GM23338 (cell line): ENCODE results near the gene PHF20. TPM values are rescaled to one million over a fixed set of nuclear protein-coding genes. Genes with fewer than 3 reads are reported as not detected.

Experiments
- ATAC-seq: fragments of 200-7000 bp; cut with Tn5 transposase; 3 replicates; pipeline ENCODE4 v1.9.1; 2020
- DNase-seq: peaks from one replicate; pipeline ENCODE4 v3.0.0-alpha.2; 2015; ENCODE audit warnings: low spot score
- H2AFZ ChIP-seq: fragments of 200-600 bp; sonication (generic); 2 replicates; pipeline ENCODE4 v1.8.0; 2016; ENCODE audit warnings: antibody characterized with exemption, mild to moderate bottlenecking, moderate library complexity
- H3F3A ChIP-seq: fragments of 200-600 bp; sonication (generic); replicated peaks from 2 replicates; pipeline ENCODE4 v1.8.0; 2017; ENCODE audit warnings: antibody characterized with exemption, mixed run types, low read depth
- H3K27ac ChIP-seq: fragments of 200-600 bp; sonication (generic); 2 replicates; pipeline ENCODE4 v1.6.1; 2016; ENCODE audit warnings: low read depth
- H3K27me3 ChIP-seq: fragments of 200-600 bp; sonication (generic); 2 replicates; pipeline ENCODE4 v1.8.0; 2016; ENCODE audit warnings: mild to moderate bottlenecking, mixed run types, moderate library complexity; ENCODE audit not compliant: insufficient read depth
- H3K36me3 ChIP-seq: fragments of 200-600 bp; sonication (generic); 2 replicates; pipeline ENCODE4 v1.8.0; 2016; ENCODE audit warnings: mild to moderate bottlenecking; ENCODE audit not compliant: insufficient read depth
- H3K4me1 ChIP-seq: fragments of 200-600 bp; sonication (generic); 2 replicates; pipeline ENCODE4 v1.8.0; 2016; ENCODE audit warnings: mild to moderate bottlenecking, moderate library complexity; ENCODE audit not compliant: insufficient read depth
- H3K4me2 ChIP-seq: fragments of 200-600 bp; sonication (generic); 2 replicates; pipeline ENCODE4 v1.7.1; 2017; ENCODE audit warnings: mixed run types
- H3K4me3 ChIP-seq: fragments of 200-600 bp; sonication (generic); 2 replicates; pipeline ENCODE4 v1.6.1; 2016; ENCODE audit warnings: mixed run types
- H3K79me2 ChIP-seq: fragments of 200-600 bp; sonication (generic); replicated peaks from 2 replicates; pipeline ENCODE4 v1.8.0; 2017; ENCODE audit warnings: mild to moderate bottlenecking; ENCODE audit not compliant: insufficient read depth
- H3K9me2 ChIP-seq: fragments of 200-600 bp; sonication (generic); 2 replicates; pipeline ENCODE4 v1.8.0; 2017; ENCODE audit not compliant: insufficient read depth
- H4K20me1 ChIP-seq: fragments of 200-600 bp; sonication (generic); replicated peaks from 2 replicates; pipeline ENCODE4 v1.8.0; 2017; ENCODE audit warnings: mild to moderate bottlenecking; ENCODE audit not compliant: insufficient read depth
- H3K27ac Mint-ChIP-seq: 2 replicates; pipeline ENCODE4 v1.8.0; 2020; ENCODE audit warnings: inconsistent platforms, mild to moderate bottlenecking, moderate library complexity, mixed read lengths
- H3K27me3 Mint-ChIP-seq: 3 replicates; pipeline ENCODE4 v1.8.0; 2022; ENCODE audit warnings: low read depth, mild to moderate bottlenecking, moderate library complexity, mixed read lengths, inconsistent platforms; ENCODE audit not compliant: insufficient read depth, poor library complexity
- H3K36me3 Mint-ChIP-seq: 3 replicates; pipeline ENCODE4 v1.8.0; 2021; ENCODE audit warnings: low read depth, mild to moderate bottlenecking, inconsistent platforms, moderate library complexity, mixed read lengths
- H3K4me1 Mint-ChIP-seq: 3 replicates; pipeline ENCODE4 v1.8.0; 2020; ENCODE audit warnings: mild to moderate bottlenecking, inconsistent platforms, mixed read lengths
- H3K4me3 Mint-ChIP-seq: 3 replicates; pipeline ENCODE4 v1.8.0; 2021; ENCODE audit warnings: moderate library complexity, mild to moderate bottlenecking, inconsistent platforms, mixed read lengths
- H3K9me3 Mint-ChIP-seq: 3 replicates; pipeline ENCODE4 v1.8.0; 2020; ENCODE audit warnings: moderate library complexity, mild to moderate bottlenecking, inconsistent platforms, mixed read lengths
- EZH2 ChIP-seq: fragments of 200-600 bp; sonication (generic); IDR thresholded peaks from one replicate; pipeline ENCODE4 v1.8.0; 2017; ENCODE audit warnings: antibody characterized with exemption, mild to moderate bottlenecking, low read depth; ENCODE audit not compliant: unreplicated experiment
- JUNB ChIP-seq: IDR thresholded peaks from one replicate; pipeline ENCODE4 v1.6.1; 2016; ENCODE audit warnings: antibody characterized with exemption; ENCODE audit not compliant: unreplicated experiment
- NANOG ChIP-seq: IDR thresholded peaks from 2 replicates; pipeline ENCODE4 v1.6.1; 2016; ENCODE audit warnings: antibody characterized with exemption, borderline replicate concordance
- POLR2AphosphoS5 ChIP-seq: IDR thresholded peaks from 2 replicates; pipeline ENCODE4 v1.6.1; 2016; ENCODE audit warnings: antibody characterized with exemption, low read depth
- ZNF114 ChIP-seq: fragments of 250-450 bp; sonication (Bioruptor Pico); IDR thresholded peaks from 2 replicates; pipeline ENCODE4 v1.5.0; 2020; ENCODE audit warnings: mild to moderate bottlenecking, moderate library complexity
- polyA plus RNA-seq: library from polyadenylated mRNA; unstranded; fragments of >200 nt; fragmentation: Nextera tagmentation; extraction: Ambion mirVana; gene quantifications from 2 replicates; pipeline ENCODE4 v1.2.1, GENCODE V29; 2016
- total RNA-seq: library from RNA; depleted of rRNA; stranded (reverse); fragments of >200 nt; shearing (Covaris generic); gene quantifications from 2 replicates; pipeline ENCODE4 v1.2.3, GENCODE V29; 2014
- TF ChIP-seq, protein P1 (sequence below): fragments of 250-450 bp; sonication (Bioruptor Pico); IDR thresholded peaks from 2 replicates; pipeline ENCODE4 v1.5.0; 2020; ENCODE audit warnings: mild to moderate bottlenecking, moderate library complexity
- TF ChIP-seq, protein P2 (sequence below), 2 experiments: fragments of 200-600 bp in 1 of 2; sonication (generic) in 1 of 2; conservative IDR thresholded peaks; 2 replicates each; pipeline versions ENCODE4 v1.5.1 to v1.6.1; 2016 to 2017; ENCODE audit warnings: antibody characterized with exemption in 2 of 2, low read depth in 2 of 2, mild to moderate bottlenecking in 2 of 2, moderate library complexity in 1 of 2

The PHF20 gene
- total and polyA plus RNA-seq, 2 experiments from 2014 or later = 71.8 to 103 TPM

DNA sequence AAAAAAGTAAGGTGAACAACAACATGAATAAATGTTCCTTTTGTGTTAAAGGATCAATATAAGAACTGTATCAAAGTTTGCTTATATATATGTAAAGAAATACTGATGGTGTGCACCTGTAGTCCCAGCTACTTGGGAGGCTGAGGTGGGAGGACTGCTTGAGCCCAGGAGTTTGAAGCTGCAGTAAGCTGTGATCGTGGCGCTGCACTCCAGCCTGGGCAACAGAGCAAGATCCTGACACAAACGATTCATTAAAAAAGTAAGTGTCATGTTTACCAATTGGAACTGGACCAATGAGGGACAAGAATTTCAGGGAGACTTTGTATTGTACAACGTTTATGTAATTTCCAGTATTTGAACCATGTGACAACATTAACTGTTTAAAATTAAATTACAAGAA, 5.0 kb upstream of the PHF20 start (continued):
- TF ChIP-seq, protein P1, sequence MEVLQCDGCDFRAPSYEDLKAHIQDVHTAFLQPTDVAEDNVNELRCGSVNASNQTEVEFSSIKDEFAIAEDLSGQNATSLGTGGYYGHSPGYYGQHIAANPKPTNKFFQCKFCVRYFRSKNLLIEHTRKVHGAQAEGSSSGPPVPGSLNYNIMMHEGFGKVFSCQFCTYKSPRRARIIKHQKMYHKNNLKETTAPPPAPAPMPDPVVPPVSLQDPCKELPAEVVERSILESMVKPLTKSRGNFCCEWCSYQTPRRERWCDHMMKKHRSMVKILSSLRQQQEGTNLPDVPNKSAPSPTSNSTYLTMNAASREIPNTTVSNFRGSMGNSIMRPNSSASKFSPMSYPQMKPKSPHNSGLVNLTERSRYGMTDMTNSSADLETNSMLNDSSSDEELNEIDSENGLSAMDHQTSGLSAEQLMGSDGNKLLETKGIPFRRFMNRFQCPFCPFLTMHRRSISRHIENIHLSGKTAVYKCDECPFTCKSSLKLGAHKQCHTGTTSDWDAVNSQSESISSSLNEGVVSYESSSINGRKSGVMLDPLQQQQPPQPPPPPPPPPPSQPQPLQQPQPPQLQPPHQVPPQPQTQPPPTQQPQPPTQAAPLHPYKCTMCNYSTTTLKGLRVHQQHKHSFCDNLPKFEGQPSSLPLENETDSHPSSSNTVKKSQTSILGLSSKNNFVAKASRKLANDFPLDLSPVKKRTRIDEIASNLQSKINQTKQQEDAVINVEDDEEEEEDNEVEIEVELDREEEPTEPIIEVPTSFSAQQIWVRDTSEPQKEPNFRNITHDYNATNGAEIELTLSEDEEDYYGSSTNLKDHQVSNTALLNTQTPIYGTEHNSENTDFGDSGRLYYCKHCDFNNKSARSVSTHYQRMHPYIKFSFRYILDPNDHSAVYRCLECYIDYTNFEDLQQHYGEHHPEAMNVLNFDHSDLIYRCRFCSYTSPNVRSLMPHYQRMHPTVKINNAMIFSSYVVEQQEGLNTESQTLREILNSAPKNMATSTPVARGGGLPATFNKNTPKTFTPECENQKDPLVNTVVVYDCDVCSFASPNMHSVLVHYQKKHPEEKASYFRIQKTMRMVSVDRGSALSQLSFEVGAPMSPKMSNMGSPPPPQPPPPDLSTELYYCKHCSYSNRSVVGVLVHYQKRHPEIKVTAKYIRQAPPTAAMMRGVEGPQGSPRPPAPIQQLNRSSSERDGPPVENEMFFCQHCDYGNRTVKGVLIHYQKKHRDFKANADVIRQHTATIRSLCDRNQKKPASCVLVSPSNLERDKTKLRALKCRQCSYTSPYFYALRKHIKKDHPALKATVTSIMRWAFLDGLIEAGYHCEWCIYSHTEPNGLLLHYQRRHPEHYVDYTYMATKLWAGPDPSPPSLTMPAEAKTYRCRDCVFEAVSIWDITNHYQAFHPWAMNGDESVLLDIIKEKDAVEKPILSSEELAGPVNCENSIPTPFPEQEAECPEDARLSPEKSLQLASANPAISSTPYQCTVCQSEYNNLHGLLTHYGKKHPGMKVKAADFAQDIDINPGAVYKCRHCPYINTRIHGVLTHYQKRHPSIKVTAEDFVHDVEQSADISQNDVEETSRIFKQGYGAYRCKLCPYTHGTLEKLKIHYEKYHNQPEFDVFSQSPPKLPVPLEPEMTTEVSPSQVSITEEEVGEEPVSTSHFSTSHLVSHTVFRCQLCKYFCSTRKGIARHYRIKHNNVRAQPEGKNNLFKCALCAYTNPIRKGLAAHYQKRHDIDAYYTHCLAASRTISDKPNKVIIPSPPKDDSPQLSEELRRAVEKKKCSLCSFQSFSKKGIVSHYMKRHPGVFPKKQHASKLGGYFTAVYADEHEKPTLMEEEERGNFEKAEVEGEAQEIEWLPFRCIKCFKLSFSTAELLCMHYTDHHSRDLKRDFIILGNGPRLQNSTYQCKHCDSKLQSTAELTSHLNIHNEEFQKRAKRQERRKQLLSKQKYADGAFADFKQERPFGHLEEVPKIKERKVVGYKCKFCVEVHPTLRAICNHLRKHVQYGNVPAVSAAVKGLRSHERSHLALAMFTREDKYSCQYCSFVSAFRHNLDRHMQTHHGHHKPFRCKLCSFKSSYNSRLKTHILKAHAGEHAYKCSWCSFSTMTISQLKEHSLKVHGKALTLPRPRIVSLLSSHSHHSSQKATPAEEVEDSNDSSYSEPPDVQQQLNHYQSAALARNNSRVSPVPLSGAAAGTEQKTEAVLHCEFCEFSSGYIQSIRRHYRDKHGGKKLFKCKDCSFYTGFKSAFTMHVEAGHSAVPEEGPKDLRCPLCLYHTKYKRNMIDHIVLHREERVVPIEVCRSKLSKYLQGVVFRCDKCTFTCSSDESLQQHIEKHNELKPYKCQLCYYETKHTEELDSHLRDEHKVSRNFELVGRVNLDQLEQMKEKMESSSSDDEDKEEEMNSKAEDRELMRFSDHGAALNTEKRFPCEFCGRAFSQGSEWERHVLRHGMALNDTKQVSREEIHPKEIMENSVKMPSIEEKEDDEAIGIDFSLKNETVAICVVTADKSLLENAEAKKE (CRISPR knock-in tag) = no peak
- no peak for TF ChIP-seq EZH2
- no peak for TF ChIP-seq JUNB
- TF ChIP-seq, protein P2, sequence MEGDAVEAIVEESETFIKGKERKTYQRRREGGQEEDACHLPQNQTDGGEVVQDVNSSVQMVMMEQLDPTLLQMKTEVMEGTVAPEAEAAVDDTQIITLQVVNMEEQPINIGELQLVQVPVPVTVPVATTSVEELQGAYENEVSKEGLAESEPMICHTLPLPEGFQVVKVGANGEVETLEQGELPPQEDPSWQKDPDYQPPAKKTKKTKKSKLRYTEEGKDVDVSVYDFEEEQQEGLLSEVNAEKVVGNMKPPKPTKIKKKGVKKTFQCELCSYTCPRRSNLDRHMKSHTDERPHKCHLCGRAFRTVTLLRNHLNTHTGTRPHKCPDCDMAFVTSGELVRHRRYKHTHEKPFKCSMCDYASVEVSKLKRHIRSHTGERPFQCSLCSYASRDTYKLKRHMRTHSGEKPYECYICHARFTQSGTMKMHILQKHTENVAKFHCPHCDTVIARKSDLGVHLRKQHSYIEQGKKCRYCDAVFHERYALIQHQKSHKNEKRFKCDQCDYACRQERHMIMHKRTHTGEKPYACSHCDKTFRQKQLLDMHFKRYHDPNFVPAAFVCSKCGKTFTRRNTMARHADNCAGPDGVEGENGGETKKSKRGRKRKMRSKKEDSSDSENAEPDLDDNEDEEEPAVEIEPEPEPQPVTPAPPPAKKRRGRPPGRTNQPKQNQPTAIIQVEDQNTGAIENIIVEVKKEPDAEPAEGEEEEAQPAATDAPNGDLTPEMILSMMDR (conservative IDR thresholded peaks at IDR 0.05; ENCODE audit: low read depth in 2 of 2) = no peak
- no peak for TF ChIP-seq ZNF114 (CRISPR knock-in tag)

DNA sequence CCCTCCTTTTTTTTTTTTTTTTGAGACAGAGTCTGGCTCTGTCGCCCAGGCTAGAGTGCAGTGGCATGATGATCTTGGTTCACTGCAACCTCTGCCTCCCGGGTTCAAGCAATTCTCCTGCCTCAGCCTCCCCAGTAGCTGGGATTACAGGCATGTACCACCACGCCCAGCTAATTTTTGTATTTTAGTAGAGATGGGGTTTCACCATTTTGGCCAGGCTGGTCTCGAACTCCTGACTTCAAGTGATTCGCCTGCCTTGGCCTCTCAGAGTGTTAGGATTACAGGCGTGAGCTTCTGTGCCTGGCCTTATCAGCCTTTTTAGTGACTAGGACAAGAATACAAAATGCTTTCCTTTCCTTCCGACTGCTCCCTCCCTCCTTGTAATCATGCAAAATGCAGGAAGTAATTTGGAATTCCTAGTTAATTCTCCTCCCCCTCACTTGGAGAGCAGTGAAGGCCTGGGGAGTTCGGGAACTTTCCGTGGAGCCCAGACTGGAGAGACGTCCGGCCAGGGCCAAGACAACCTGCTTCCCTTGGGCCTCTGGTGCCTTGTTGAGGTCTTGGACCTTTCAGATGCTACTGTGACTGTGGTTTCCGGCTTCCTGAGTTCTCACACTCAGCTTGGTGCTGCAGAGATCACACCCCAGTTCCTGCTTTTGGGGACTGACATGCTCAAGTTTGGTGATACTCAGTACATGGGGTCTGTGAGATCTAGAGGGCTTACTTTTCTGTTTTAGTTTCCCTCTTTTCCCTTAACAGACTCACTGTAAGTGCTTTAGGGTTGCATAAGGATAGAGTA, 3.9 kb upstream of the PHF20 start:
- peaks cover 25% of the 10 kb centered on the region for H3K27me3 Mint-ChIP-seq
- Histone ChIP-seq H3K27ac (peak overlapping the region; percentile 82), H3K4me1 (peaks cover 13% of the 10 kb centered on the region), H3K4me3 (no peak overlapping the region), H3K4me2 (peak overlapping the region; percentile 30; the same call in 1 of the 2 replicates), H4K20me1 (no peaks in the 10 kb centered on the region), H2AFZ (peak overlapping the region; percentile 88), H3K79me2 (peaks cover 7% of the 10 kb centered on the region), H3K27me3 (peaks cover 10% of the 10 kb centered on the region), H3K36me3 (no peaks in the 10 kb centered on the region), H3F3A (peaks cover 5% of the 10 kb centered on the region; the same call in 1 of the 2 replicates), H3K9me2 (peaks cover 5% of the 10 kb centered on the region; the same call in 1 of the 2 replicates)
- TF ChIP-seq POLR2AphosphoS5 = 0 out of 2 replicates have a peak, but pooled peaks have one; percentile 23
- TF ChIP-seq NANOG = no peak
- H3K36me3 Mint-ChIP-seq = peaks cover 8% of the 10 kb centered on the region; the same call in 2 of the 3 replicates
- H3K27ac Mint-ChIP-seq = peak overlapping the region; percentile 95
- ATAC-seq (peak; percentile 6), DNase-seq (peak; percentile 66)
- peaks cover 18% of the 10 kb centered on the region for H3K4me1 Mint-ChIP-seq
- H3K4me3 Mint-ChIP-seq = peak overlapping the region; percentile 36; the same call in 1 of the 3 replicates
- H3K9me3 Mint-ChIP-seq = peaks cover 12% of the 10 kb centered on the region; the same call in 2 of the 3 replicates
